ENCODE measurements around the gene FGF14. TPM values are rescaled to one million over a fixed set of nuclear protein-coding genes. Genes with fewer than 3 reads are reported as not detected.

FGF14 gene
- total RNA-seq, 4 donors from 2014 or later: 0.04 to 1.4 (median 0.38) TPM

- no peak for TF ChIP-seq CTCF (IDR thresholded peaks at IDR 0.05)
- no peak for TF ChIP-seq POLR2A (IDR thresholded peaks at IDR 0.05)
- intact Hi-C loops (cut with DNase I): no loop called here
- Histone ChIP-seq H3K4me3 (replicated peaks in 1 of 3) (no peak overlapping the region), H3K27me3 (no peaks in the 10 kb centered on the region), H3K9me3 (no peaks in the 10 kb centered on the region), H3K4me1 (no peaks in the 10 kb centered on the region), H3K36me3 (no peaks in the 10 kb centered on the region), H3K27ac (no peak overlapping the region)
- no peak for DNase-seq
- WGBS, 2 donors: 89 to 90% methylated on average over 5 of the region's 5 CpGs
These were observed 55.1 kb downstream of the FGF14 start for GRCh38 chr13:102346769-102347168.

DNA sequence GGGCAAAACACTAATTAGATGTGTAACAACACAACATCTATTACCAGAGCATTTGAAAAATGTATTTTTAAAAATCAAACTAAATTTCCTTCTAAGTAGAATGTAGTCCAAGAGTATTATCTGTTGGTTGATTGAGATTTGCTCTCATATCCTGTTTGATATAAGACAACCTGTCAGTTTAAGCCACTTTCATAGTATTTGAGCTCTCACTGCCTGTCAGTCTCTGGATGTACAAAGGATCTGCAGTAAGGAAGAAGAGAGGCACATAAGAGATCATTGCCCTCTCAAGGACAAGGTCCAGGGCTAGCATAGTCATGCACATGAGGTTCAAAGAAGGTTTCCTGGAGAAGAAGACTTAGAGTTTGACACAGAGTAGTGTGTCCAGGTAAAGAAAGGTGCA, 57.4 kb downstream of the FGF14 start:
- Histone ChIP-seq H3K9me3 (no peaks in the 10 kb centered on the region), H3K4me3 (replicated peaks in 1 of 3) (no peak overlapping the region), H3K27ac (no peak overlapping the region), H3K36me3 (no peaks in the 10 kb centered on the region), H3K4me1 (no peaks in the 10 kb centered on the region), H3K27me3 (no peaks in the 10 kb centered on the region)
- DNase-seq: no peak
- intact Hi-C loops (cut with DNase I): no loop called here
- TF ChIP-seq CTCF (IDR thresholded peaks at IDR 0.05) (no peak), POLR2A (IDR thresholded peaks at IDR 0.05) (no peak)

GRCh38 chr13:102333320-102334198, 68.3 kb downstream of the FGF14 start:
- Histone ChIP-seq H3K9me3 (no peaks in the 10 kb centered on the region), H3K27me3 (no peaks in the 10 kb centered on the region), H3K4me3 (replicated peaks in 1 of 3) (no peak overlapping the region), H3K4me1 (no peaks in the 10 kb centered on the region), H3K36me3 (no peaks in the 10 kb centered on the region), H3K27ac (no peak overlapping the region)
- DNase-seq: no peak
- TF ChIP-seq CTCF (IDR thresholded peaks at IDR 0.05) (no peak), POLR2A (IDR thresholded peaks at IDR 0.05) (no peak)
- intact Hi-C loops (cut with DNase I): no loop called here
- WGBS, 2 donors: 70 to 71% methylated on average over 8 of the region's 8 CpGs

DNA sequence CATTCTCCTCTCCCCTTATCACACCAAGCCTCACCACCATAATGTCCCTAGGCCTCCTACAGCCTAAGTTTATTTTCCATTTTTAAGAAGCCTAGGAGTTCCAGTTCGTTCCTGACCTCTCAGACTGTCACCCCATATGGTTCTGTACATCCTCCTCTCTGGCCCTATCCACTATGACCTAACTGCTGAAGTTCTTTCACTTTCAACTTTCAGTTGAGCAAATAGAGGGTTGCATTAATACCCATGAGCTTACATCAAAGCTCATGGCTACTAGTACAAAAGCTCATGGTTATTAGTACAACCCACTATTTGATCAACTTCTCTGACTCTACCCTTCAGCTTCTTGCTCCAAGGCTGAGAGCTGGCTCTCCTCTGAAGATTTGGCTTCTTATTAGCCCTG, 72.9 kb downstream of the FGF14 start:
- Histone ChIP-seq H3K36me3 (no peaks in the 10 kb centered on the region), H3K4me1 (no peaks in the 10 kb centered on the region), H3K27me3 (no peaks in the 10 kb centered on the region), H3K27ac (no peak overlapping the region), H3K9me3 (no peaks in the 10 kb centered on the region), H3K4me3 (replicated peaks in 1 of 3) (no peak overlapping the region)
- no peak for DNase-seq
- intact Hi-C loops (cut with DNase I): no loop called here
- no peak for TF ChIP-seq POLR2A (IDR thresholded peaks at IDR 0.05)
- TF ChIP-seq CTCF (IDR thresholded peaks at IDR 0.05): no peak
- WGBS, 2 donors: 57 to 75% methylated on average over 1 of the region's 1 CpG

- no peak overlapping the region for H3K27ac ChIP-seq
- 87 to 89% methylated on average over 3 of the region's 3 CpGs for WGBS, 2 donors
- intact Hi-C loops (cut with DNase I): no loop called here
- no peaks in the 10 kb centered on the region for H3K36me3 ChIP-seq
- no peaks in the 10 kb centered on the region for H3K9me3 ChIP-seq
- H3K27me3 ChIP-seq: no peaks in the 10 kb centered on the region
- DNase-seq: no peak
- no peak overlapping the region for H3K4me3 ChIP-seq (replicated peaks in 1 of 3)
- TF ChIP-seq CTCF (IDR thresholded peaks at IDR 0.05) (no peak), POLR2A (IDR thresholded peaks at IDR 0.05) (no peak)
- H3K4me1 ChIP-seq: no peaks in the 10 kb centered on the region
These were observed 74.7 kb downstream of the FGF14 start for GRCh38 chr13:102327119-102327617.
